NB4 (cell line): ENCODE data around the gene MBNL3.

Experiments used
- POLR2A ChIP-seq: IDR thresholded peaks from 2 replicates; pipeline ENCODE4 v1.6.1; 2011; ENCODE audit warnings: mild to moderate bottlenecking; ENCODE audit not compliant: insufficient read length; ENCODE audit errors: extremely low read depth
- TF ChIP-seq, protein P1 (sequence below): IDR thresholded peaks from 2 replicates; pipeline ENCODE4 v1.6.1; 2011; ENCODE audit warnings: low read depth, low read length
- TF ChIP-seq, protein P2 (sequence below): IDR thresholded peaks from one replicate; pipeline ENCODE4 v1.5.1; 2012; ENCODE audit warnings: low read depth, low read length

DNA sequence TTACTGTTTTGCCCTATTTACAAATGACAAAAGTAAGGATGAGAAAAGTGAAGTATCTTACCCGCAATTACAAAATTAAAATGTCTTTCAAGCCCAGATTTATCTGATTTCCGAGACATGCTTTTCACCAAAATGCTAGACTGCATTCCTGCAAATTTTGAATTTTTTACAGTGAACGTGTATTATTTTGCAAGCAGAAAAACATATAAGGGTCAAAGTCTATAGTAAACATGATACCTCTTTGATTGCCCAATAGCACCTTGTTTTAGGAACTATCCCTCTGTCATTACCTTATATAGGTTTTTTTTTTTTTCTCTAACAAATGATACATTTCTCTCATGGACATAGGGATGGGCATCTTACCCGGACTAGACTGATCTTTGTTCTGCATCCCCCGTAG, 135.4 kb downstream of the MBNL3 start:
- TF ChIP-seq POLR2A: no peak
- TF ChIP-seq, protein P1, sequence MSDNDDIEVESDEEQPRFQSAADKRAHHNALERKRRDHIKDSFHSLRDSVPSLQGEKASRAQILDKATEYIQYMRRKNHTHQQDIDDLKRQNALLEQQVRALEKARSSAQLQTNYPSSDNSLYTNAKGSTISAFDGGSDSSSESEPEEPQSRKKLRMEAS: no peak
- TF ChIP-seq, protein P2, sequence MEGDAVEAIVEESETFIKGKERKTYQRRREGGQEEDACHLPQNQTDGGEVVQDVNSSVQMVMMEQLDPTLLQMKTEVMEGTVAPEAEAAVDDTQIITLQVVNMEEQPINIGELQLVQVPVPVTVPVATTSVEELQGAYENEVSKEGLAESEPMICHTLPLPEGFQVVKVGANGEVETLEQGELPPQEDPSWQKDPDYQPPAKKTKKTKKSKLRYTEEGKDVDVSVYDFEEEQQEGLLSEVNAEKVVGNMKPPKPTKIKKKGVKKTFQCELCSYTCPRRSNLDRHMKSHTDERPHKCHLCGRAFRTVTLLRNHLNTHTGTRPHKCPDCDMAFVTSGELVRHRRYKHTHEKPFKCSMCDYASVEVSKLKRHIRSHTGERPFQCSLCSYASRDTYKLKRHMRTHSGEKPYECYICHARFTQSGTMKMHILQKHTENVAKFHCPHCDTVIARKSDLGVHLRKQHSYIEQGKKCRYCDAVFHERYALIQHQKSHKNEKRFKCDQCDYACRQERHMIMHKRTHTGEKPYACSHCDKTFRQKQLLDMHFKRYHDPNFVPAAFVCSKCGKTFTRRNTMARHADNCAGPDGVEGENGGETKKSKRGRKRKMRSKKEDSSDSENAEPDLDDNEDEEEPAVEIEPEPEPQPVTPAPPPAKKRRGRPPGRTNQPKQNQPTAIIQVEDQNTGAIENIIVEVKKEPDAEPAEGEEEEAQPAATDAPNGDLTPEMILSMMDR: no peak
